ENCODE measurements around the gene PPFIBP2.

Gene PPFIBP2

GRCh38 chr11:7609521-7609920 is 95.7 kb downstream of the PPFIBP2 start:
- Histone ChIP-seq H3K4me2 (ENCODE audit: insufficient read depth, low read length, poor library complexity, severe bottlenecking) (no peak overlapping the region), H2BK5ac (ENCODE audit: low read length) (no peak overlapping the region), H3K79me1 (ENCODE audit: low read depth, low read length) (no peaks in the 10 kb centered on the region), H2AFZ (ENCODE audit: low read length) (no peak overlapping the region), H2AK5ac (ENCODE audit: low read depth, low read length) (no peak overlapping the region), H3K4ac (ENCODE audit: low read length) (no peak overlapping the region), H3K4me1 (ENCODE audit: control insufficient read depth in 2 of 2, insufficient read depth in 1 of 2, low read depth in 1 of 2, low read length in 2 of 2) (peaks cover 0 to 8% of the 10 kb centered on the region in 2 donors), H3K9me3 (replicated peaks in 1 of 2; ENCODE audit: control insufficient read depth in 2 of 2, insufficient read depth in 1 of 2, low read depth in 1 of 2, low read length in 2 of 2) (no peaks in the 10 kb centered on the region), H2BK120ac (ENCODE audit: low read depth, low read length) (no peak overlapping the region), H3K18ac (ENCODE audit: low read length) (no peak overlapping the region), H2BK15ac (ENCODE audit: low read length) (no peak overlapping the region), H2BK12ac (ENCODE audit: low read length) (no peak overlapping the region), H4K91ac (ENCODE audit: low read depth, low read length, poor library complexity) (no peak overlapping the region), H3K27ac (replicated peaks; ENCODE audit: low read length) (no peak overlapping the region), H3K4me3 (ENCODE audit: low read length in 2 of 2) (no peak overlapping the region), H3K36me3 (replicated peaks in 1 of 2; ENCODE audit: control insufficient read depth in 2 of 2, insufficient read depth in 2 of 2, low read length in 2 of 2) (no peaks in the 10 kb centered on the region), H3K27me3 (ENCODE audit: control insufficient read depth in 3 of 3, insufficient read depth in 3 of 3, low read depth in 1 of 3, low read length in 3 of 3) (peaks cover 0 to 2% (median 0%) of the 10 kb centered on the region in 3 experiments), H4K8ac (ENCODE audit: low read depth, low read length) (no peak overlapping the region), H3K9ac (ENCODE audit: low read depth, low read length, poor library complexity) (no peak overlapping the region), H3K23ac (ENCODE audit: low read depth, low read length, poor library complexity) (no peak overlapping the region), H3K14ac (ENCODE audit: low read length) (no peak overlapping the region)
- DNase-seq (ENCODE audit: low spot score), result no peak

- Histone ChIP-seq H2AFZ (ENCODE audit: low read length) (no peak overlapping the region), H4K8ac (ENCODE audit: low read depth, low read length) (no peak overlapping the region), H3K9me3 (replicated peaks in 1 of 2; ENCODE audit: control insufficient read depth in 2 of 2, insufficient read depth in 1 of 2, low read depth in 1 of 2, low read length in 2 of 2) (no peaks in the 10 kb centered on the region), H3K27ac (replicated peaks; ENCODE audit: low read length) (no peak overlapping the region), H2BK120ac (ENCODE audit: low read depth, low read length) (no peak overlapping the region), H3K79me1 (ENCODE audit: low read depth, low read length) (no peaks in the 10 kb centered on the region), H4K91ac (ENCODE audit: low read depth, low read length, poor library complexity) (no peak overlapping the region), H3K4me2 (ENCODE audit: insufficient read depth, low read length, poor library complexity, severe bottlenecking) (no peak overlapping the region), H3K23ac (ENCODE audit: low read depth, low read length, poor library complexity) (no peak overlapping the region), H3K4ac (ENCODE audit: low read length) (no peak overlapping the region), H2BK5ac (ENCODE audit: low read length) (no peak overlapping the region), H2BK12ac (ENCODE audit: low read length) (no peak overlapping the region), H3K36me3 (replicated peaks in 1 of 2; ENCODE audit: control insufficient read depth in 2 of 2, insufficient read depth in 2 of 2, low read length in 2 of 2) (no peaks in the 10 kb centered on the region), H3K4me1 (ENCODE audit: control insufficient read depth in 2 of 2, insufficient read depth in 1 of 2, low read depth in 1 of 2, low read length in 2 of 2) (peaks cover 0 to 8% of the 10 kb centered on the region in 2 donors), H3K9ac (ENCODE audit: low read depth, low read length, poor library complexity) (no peak overlapping the region), H2BK15ac (ENCODE audit: low read length) (no peak overlapping the region), H3K14ac (ENCODE audit: low read length) (no peak overlapping the region), H3K27me3 (ENCODE audit: control insufficient read depth in 3 of 3, insufficient read depth in 3 of 3, low read depth in 1 of 3, low read length in 3 of 3) (peaks cover 0 to 2% (median 0%) of the 10 kb centered on the region in 3 experiments), H2AK5ac (ENCODE audit: low read depth, low read length) (no peak overlapping the region), H3K4me3 (ENCODE audit: low read length in 2 of 2) (no peak overlapping the region), H3K18ac (ENCODE audit: low read length) (no peak overlapping the region)
- DNase-seq (ENCODE audit: low spot score), result no peak
- no CpG with 5 or more reads among the region's 3 CpGs for WGBS, 2 donors (ENCODE audit: extremely low coverage in 2 of 2, insufficient read length in 2 of 2, insufficient replicate concordance in 1 of 2)
These were observed 96.6 kb downstream of the PPFIBP2 start for GRCh38 chr11:7610393-7610792.

- Histone ChIP-seq H3K4me2 (ENCODE audit: insufficient read depth, low read length, poor library complexity, severe bottlenecking) (no peak overlapping the region), H2BK5ac (ENCODE audit: low read length) (no peak overlapping the region), H3K14ac (ENCODE audit: low read length) (no peak overlapping the region), H3K9me3 (replicated peaks in 1 of 2; ENCODE audit: control insufficient read depth in 2 of 2, insufficient read depth in 1 of 2, low read depth in 1 of 2, low read length in 2 of 2) (no peaks in the 10 kb centered on the region), H4K91ac (ENCODE audit: low read depth, low read length, poor library complexity) (no peak overlapping the region), H4K8ac (ENCODE audit: low read depth, low read length) (no peak overlapping the region), H2BK12ac (ENCODE audit: low read length) (no peak overlapping the region), H3K9ac (ENCODE audit: low read depth, low read length, poor library complexity) (no peak overlapping the region), H3K4me1 (ENCODE audit: control insufficient read depth in 2 of 2, insufficient read depth in 1 of 2, low read depth in 1 of 2, low read length in 2 of 2) (peaks cover 2 to 8% of the 10 kb centered on the region in 2 donors), H2BK15ac (ENCODE audit: low read length) (no peak overlapping the region), H2AK5ac (ENCODE audit: low read depth, low read length) (no peak overlapping the region), H3K27me3 (ENCODE audit: control insufficient read depth in 3 of 3, insufficient read depth in 3 of 3, low read depth in 1 of 3, low read length in 3 of 3) (peaks cover 0 to 2% (median 0%) of the 10 kb centered on the region in 3 experiments), H3K4me3 (ENCODE audit: low read length in 2 of 2) (no peak overlapping the region), H2BK120ac (ENCODE audit: low read depth, low read length) (no peak overlapping the region), H3K79me1 (ENCODE audit: low read depth, low read length) (no peaks in the 10 kb centered on the region), H3K23ac (ENCODE audit: low read depth, low read length, poor library complexity) (no peak overlapping the region), H3K18ac (ENCODE audit: low read length) (no peak overlapping the region), H3K4ac (ENCODE audit: low read length) (no peak overlapping the region), H2AFZ (ENCODE audit: low read length) (no peak overlapping the region), H3K36me3 (replicated peaks in 1 of 2; ENCODE audit: control insufficient read depth in 2 of 2, insufficient read depth in 2 of 2, low read length in 2 of 2) (no peaks in the 10 kb centered on the region), H3K27ac (replicated peaks; ENCODE audit: low read length) (no peak overlapping the region)
- WGBS, 2 donors (ENCODE audit: extremely low coverage in 2 of 2, insufficient read length in 2 of 2, insufficient replicate concordance in 1 of 2), result no CpG with 5 or more reads among the region's 1 CpG
- DNase-seq (ENCODE audit: low spot score), result no peak
These were observed 97.6 kb downstream of the PPFIBP2 start for GRCh38 chr11:7611411-7611810.

- H3K18ac ChIP-seq (ENCODE audit: low read length), result no peak overlapping the region
- peaks cover 0 to 2% (median 0%) of the 10 kb centered on the region in 3 experiments for H3K27me3 ChIP-seq (ENCODE audit: control insufficient read depth in 3 of 3, insufficient read depth in 3 of 3, low read depth in 1 of 3, low read length in 3 of 3)
- no peak overlapping the region for H2BK12ac ChIP-seq (ENCODE audit: low read length)
- no peak overlapping the region for H2BK5ac ChIP-seq (ENCODE audit: low read length)
- WGBS, 2 donors (ENCODE audit: extremely low coverage in 2 of 2, insufficient read length in 2 of 2, insufficient replicate concordance in 1 of 2), result no CpG with 5 or more reads among the region's 7 CpGs
- no peak for DNase-seq (ENCODE audit: low spot score)
- no peak overlapping the region for H3K14ac ChIP-seq (ENCODE audit: low read length)
- H2BK15ac ChIP-seq (ENCODE audit: low read length), result no peak overlapping the region
- H3K9ac ChIP-seq (ENCODE audit: low read depth, low read length, poor library complexity), result no peak overlapping the region
- no peak overlapping the region for H4K8ac ChIP-seq (ENCODE audit: low read depth, low read length)
- H2BK120ac ChIP-seq (ENCODE audit: low read depth, low read length), result no peak overlapping the region
- no peak overlapping the region for H4K91ac ChIP-seq (ENCODE audit: low read depth, low read length, poor library complexity)
- H3K4ac ChIP-seq (ENCODE audit: low read length), result no peak overlapping the region
- no peak overlapping the region for H3K4me2 ChIP-seq (ENCODE audit: insufficient read depth, low read length, poor library complexity, severe bottlenecking)
- no peak overlapping the region for H2AFZ ChIP-seq (ENCODE audit: low read length)
- no peak overlapping the region for H3K27ac ChIP-seq (replicated peaks; ENCODE audit: low read length)
- no peak overlapping the region for H3K4me3 ChIP-seq (ENCODE audit: low read length in 2 of 2)
- no peaks in the 10 kb centered on the region for H3K79me1 ChIP-seq (ENCODE audit: low read depth, low read length)
- peaks cover 2 to 8% of the 10 kb centered on the region in 2 donors for H3K4me1 ChIP-seq (ENCODE audit: control insufficient read depth in 2 of 2, insufficient read depth in 1 of 2, low read depth in 1 of 2, low read length in 2 of 2)
- no peaks in the 10 kb centered on the region for H3K9me3 ChIP-seq (replicated peaks in 1 of 2; ENCODE audit: control insufficient read depth in 2 of 2, insufficient read depth in 1 of 2, low read depth in 1 of 2, low read length in 2 of 2)
- H3K23ac ChIP-seq (ENCODE audit: low read depth, low read length, poor library complexity), result no peak overlapping the region
- H2AK5ac ChIP-seq (ENCODE audit: low read depth, low read length), result no peak overlapping the region
- no peaks in the 10 kb centered on the region for H3K36me3 ChIP-seq (replicated peaks in 1 of 2; ENCODE audit: control insufficient read depth in 2 of 2, insufficient read depth in 2 of 2, low read length in 2 of 2)
These were observed 98.4 kb downstream of the PPFIBP2 start for GRCh38 chr11:7612056-7612660.

Measured in neuronal stem cell (in vitro differentiated cells).